Small intestine (tissue), 7 donors: Measurements from ENCODE around the gene KLF4. TPM values are rescaled to one million over a fixed set of nuclear protein-coding genes. Genes with fewer than 3 reads are reported as not detected.

Experiments used
- DNase-seq, 2 donors: peaks; one replicate each; pipeline versions ENCODE4 v3.0.0 to v3.0.0-alpha.2; 2013
- FAIRE-seq: peaks from 2 replicates; lab custom pipeline; 2012; peaks lifted over from hg19 to GRCh38; lab: Jason Lieb, UNC
- H3K27ac ChIP-seq, 3 donors: one replicate each; pipeline ENCODE4 v1.5.1; 2013; ENCODE audit warnings: low read length in 2 of 3, mild to moderate bottlenecking in 2 of 3, control low read depth in 1 of 3, inconsistent platforms in 1 of 3, low read depth in 1 of 3, moderate library complexity in 1 of 3
- H3K27me3 ChIP-seq, 3 donors: one replicate each; pipeline ENCODE4 v1.6.1; 2013; ENCODE audit warnings: low read length in 3 of 3, inconsistent platforms in 1 of 3; ENCODE audit not compliant: control insufficient read depth in 3 of 3, insufficient read depth in 3 of 3
- H3K36me3 ChIP-seq, 3 donors: one replicate each; pipeline ENCODE4 v1.6.1; 2013; ENCODE audit warnings: low read length in 3 of 3, inconsistent platforms in 1 of 3, low read depth in 1 of 3, mild to moderate bottlenecking in 1 of 3, moderate library complexity in 1 of 3; ENCODE audit not compliant: control insufficient read depth in 3 of 3, insufficient read depth in 2 of 3
- H3K4me1 ChIP-seq, 3 donors: one replicate each; pipeline ENCODE4 v1.6.1; 2013; ENCODE audit warnings: low read length in 2 of 3, inconsistent platforms in 1 of 3, low read depth in 1 of 3, mild to moderate bottlenecking in 1 of 3, moderate library complexity in 1 of 3; ENCODE audit not compliant: control insufficient read depth in 3 of 3, insufficient read depth in 2 of 3
- H3K4me3 ChIP-seq, 3 donors: one replicate each; pipeline ENCODE4 v1.5.1; 2013; ENCODE audit warnings: low read length in 3 of 3, control low read depth in 1 of 3, inconsistent platforms in 1 of 3, low read depth in 1 of 3, mild to moderate bottlenecking in 1 of 3, moderate library complexity in 1 of 3
- H3K9me3 ChIP-seq, 2 donors: one replicate each; pipeline ENCODE4 v1.6.1; 2013; ENCODE audit warnings: low read depth in 1 of 2, low read length in 1 of 2; ENCODE audit not compliant: control insufficient read depth in 2 of 2, insufficient read depth in 1 of 2
- WGBS, 3 donors: extraction: QIAGEN DNeasy Blood & Tissue Kit; methylation state at CpG; one replicate each; pipeline ENCODE4 v1.1.7; 2013; 5-methylcytosine and 5-hydroxymethylcytosine counted together
- polyA plus RNA-seq, 4 donors: library from polyadenylated mRNA; stranded (reverse) in 3 of 4; unstranded in 1 of 4; fragments of 200-250 nt in 3 of 4; fragments of 120-200 nt in 1 of 4; gene quantifications; one replicate each; pipeline versions ENCODE4 v1.2.1 to v1.2.3, GENCODE V29; 2013
- donor health status: healthy with polysubstance abuse.
- donor health status: control.
- donor health status: control.
- donor health status: Bipolar disorder and iron deficiency.
- donor health status: healthy.

Gene KLF4
- polyA plus RNA-seq, 4 donors = 63.4 to 122 (median 86.3) TPM

GRCh38 chr9:107471552-107471951 lies 18.0 kb downstream of the KLF4 start:
- FAIRE-seq = no peak

GRCh38 chr9:107467416-107467815 lies 22.2 kb downstream of the KLF4 start:
- Histone ChIP-seq H3K4me1 (peaks cover 0 to 9% (median 0%) of the 10 kb centered on the region in 3 donors), H3K9me3 (no peaks in the 10 kb centered on the region), H3K36me3 (no peaks in the 10 kb centered on the region), H3K4me3 (no peak overlapping the region), H3K27ac (no peak overlapping the region), H3K27me3 (peaks cover 0 to 21% (median 0%) of the 10 kb centered on the region in 3 donors)
- WGBS, 3 donors = 30 to 76% (median 53%) methylated on average over 1 of the region's 1 CpG
- DNase-seq (no peak), FAIRE-seq (no peak)

More at GRCh38 chr9:107471552-107471951, 18.0 kb downstream of the KLF4 start:
- Histone ChIP-seq H3K9me3 (no peaks in the 10 kb centered on the region), H3K27ac (no peak overlapping the region), H3K27me3 (no peaks in the 10 kb centered on the region), H3K4me1 (no peaks in the 10 kb centered on the region), H3K4me3 (no peak overlapping the region), H3K36me3 (no peaks in the 10 kb centered on the region)
- no peak for DNase-seq
- WGBS, 3 donors = 74 to 85% (median 82%) methylated on average over 6 of the region's 6 CpGs

- Histone ChIP-seq H3K27ac (no peak overlapping the region), H3K9me3 (no peaks in the 10 kb centered on the region), H3K4me1 (peaks cover 0 to 9% (median 0%) of the 10 kb centered on the region in 3 donors), H3K4me3 (no peak overlapping the region), H3K27me3 (peaks cover 0 to 21% (median 0%) of the 10 kb centered on the region in 3 donors), H3K36me3 (no peaks in the 10 kb centered on the region)
- DNase-seq (no peak), FAIRE-seq (no peak)
- 86 to 96% (median 90%) methylated on average over 2 of the region's 2 CpGs for WGBS, 3 donors
Measured at GRCh38 chr9:107466826-107467225, 22.7 kb downstream of the KLF4 start.

- peak; percentile 48 to 78 for DNase-seq
- H3K36me3 ChIP-seq = no peaks in the 10 kb centered on the region
- H3K9me3 ChIP-seq = no peaks in the 10 kb centered on the region
- peaks cover 0 to 21% (median 0%) of the 10 kb centered on the region in 3 donors for H3K27me3 ChIP-seq
- no peak for FAIRE-seq
- H3K4me1 ChIP-seq = peaks cover 0 to 9% (median 0%) of the 10 kb centered on the region in 3 donors
- peak overlapping the region in 2 of 3 donors; percentile 43 to 65 for H3K4me3 ChIP-seq
- H3K27ac ChIP-seq = no peak overlapping the region
- WGBS, 3 donors = 4 to 7% (median 5%) methylated on average over 59 to 75 of the region's 75 CpGs
Measured at GRCh38 chr9:107465467-107466451, 23.8 kb downstream of the KLF4 start.

GRCh38 chr9:107464516-107464915 lies 25.1 kb downstream of the KLF4 start:
- FAIRE-seq (no peak), DNase-seq (no peak)
- peaks cover 0 to 21% (median 0%) of the 10 kb centered on the region in 3 donors for H3K27me3 ChIP-seq
- peaks cover 0 to 4% of the 10 kb centered on the region in 2 donors for H3K9me3 ChIP-seq
- peaks cover 0 to 16% (median 0%) of the 10 kb centered on the region in 3 donors for H3K4me1 ChIP-seq
- no peaks in the 10 kb centered on the region for H3K36me3 ChIP-seq
- no peak overlapping the region for H3K4me3 ChIP-seq
- no peak overlapping the region for H3K27ac ChIP-seq

GRCh38 chr9:107462691-107463090 lies 26.9 kb downstream of the KLF4 start:
- FAIRE-seq = no peak
- no peak for DNase-seq
- WGBS, 3 donors = 65 to 69% (median 68%) methylated on average over 4 of the region's 4 CpGs

GRCh38 chr9:107460153-107461023 lies 29.2 kb downstream of the KLF4 start:
- peak overlapping the region in 1 of 3 donors; percentile 42 for H3K27ac ChIP-seq
- peaks cover 0 to 11% (median 0%) of the 10 kb centered on the region in 3 donors for H3K4me1 ChIP-seq
- no peaks in the 10 kb centered on the region for H3K36me3 ChIP-seq
- H3K9me3 ChIP-seq = peaks cover 0 to 4% of the 10 kb centered on the region in 2 donors
- peaks cover 0 to 10% (median 0%) of the 10 kb centered on the region in 3 donors for H3K27me3 ChIP-seq
- peak in 1 of 2 donors; percentile 48 for DNase-seq
- no peak for FAIRE-seq
- 79 to 84% (median 82%) methylated on average over 6 of the region's 6 CpGs for WGBS, 3 donors
- H3K4me3 ChIP-seq = no peak overlapping the region

More at GRCh38 chr9:107462691-107463090, 26.9 kb downstream of the KLF4 start:
- peaks cover 0 to 21% (median 0%) of the 10 kb centered on the region in 3 donors for H3K27me3 ChIP-seq
- H3K4me1 ChIP-seq = peaks cover 0 to 16% (median 0%) of the 10 kb centered on the region in 3 donors
- no peaks in the 10 kb centered on the region for H3K36me3 ChIP-seq
- H3K9me3 ChIP-seq = peaks cover 0 to 4% of the 10 kb centered on the region in 2 donors
- H3K4me3 ChIP-seq = no peak overlapping the region
- H3K27ac ChIP-seq = no peak overlapping the region
